NK-92 treated with Interleukin-12 subunit alpha and Interleukin-12 subunit beta, amount 100 ng/mL, for 24 hours (cell line): ENCODE measurements around the gene ACSL6.

Experiments used
- DNase-seq: peaks from one replicate; lab custom pipeline; 2025; lab: John Stamatoyannopoulos, UW

ACSL6 gene

GRCh38 chr5:132011622-132012343 is at the start of gene ACSL6:
TSS of gene ACSL6 (minus strand) at chr5:132011658. CDS start at chr5:132011553, 105 bp downstream.
- DNase-seq, result no peak

GRCh38 chr5:132060501-132061161 is 49.2 kb upstream of the ACSL6 start, which contains the start of gene IL3:
TSS of gene IL3 (plus strand) at chr5:132060655. CDS start at chr5:132060707, 52 bp downstream.
- no peak for DNase-seq

- no peak for DNase-seq
These were observed 48.4 kb upstream of the ACSL6 start for GRCh38 chr5:132059696-132060500.

GRCh38 chr5:132059043-132059695 is 47.7 kb upstream of the ACSL6 start:
- DNase-seq, result no peak

- no peak for DNase-seq
These were observed 47.2 kb upstream of the ACSL6 start for GRCh38 chr5:132058646-132059042.

GRCh38 chr5:132057498-132058255 is 46.2 kb upstream of the ACSL6 start:
- DNase-seq, result no peak

- DNase-seq, result no peak
These were observed 45.4 kb upstream of the ACSL6 start for GRCh38 chr5:132056610-132057497.

- no peak for DNase-seq
These were observed 44.6 kb upstream of the ACSL6 start for GRCh38 chr5:132055808-132056609.

GRCh38 chr5:132055441-132055807 is 44.0 kb upstream of the ACSL6 start:
- DNase-seq, result no peak

- DNase-seq, result no peak
These were observed 43.4 kb upstream of the ACSL6 start for GRCh38 chr5:132054697-132055440.

- DNase-seq, result no peak
These were observed 42.7 kb upstream of the ACSL6 start for GRCh38 chr5:132054031-132054696.

GRCh38 chr5:132053483-132053882 is 42.0 kb upstream of the ACSL6 start:
- no peak for DNase-seq

- no peak for DNase-seq
These were observed 41.1 kb upstream of the ACSL6 start for GRCh38 chr5:132052520-132052919.

GRCh38 chr5:132050661-132051552 is 39.4 kb upstream of the ACSL6 start:
- no peak for DNase-seq

- DNase-seq, result no peak
These were observed 38.7 kb upstream of the ACSL6 start for GRCh38 chr5:132050136-132050535.

- DNase-seq, result no peak
These were observed 38.1 kb upstream of the ACSL6 start for GRCh38 chr5:132049559-132049958.

- no peak for DNase-seq
These were observed 37.6 kb upstream of the ACSL6 start for GRCh38 chr5:132049093-132049492.
